ENCODE measurements around the gene USP40. TPM values are rescaled to one million over a fixed set of nuclear protein-coding genes. Genes with fewer than 3 reads are reported as not detected.
A peak's percentile ranks its signal among the peaks of the same experiment; 100 is the strongest.

The USP40 gene
- total RNA-seq, 1 donor, result 40.2 TPM

- TF ChIP-seq CTCF (IDR thresholded peaks at IDR 0.05; ENCODE audit: insufficient read depth, low read length), result no peak
- DNase-seq (ENCODE audit: low read depth), result no peak
Observed at GRCh38 chr2:233519787-233520611, 46.6 kb downstream of the USP40 start.

GRCh38 chr2:233513953-233514655 lies 52.5 kb downstream of the USP40 start:
- TF ChIP-seq CTCF (IDR thresholded peaks at IDR 0.05; ENCODE audit: insufficient read depth, low read length), result no peak
- H3K4me3 ChIP-seq (ENCODE audit: low read depth, low read length), result no peak overlapping the region
- no peak for DNase-seq (ENCODE audit: low read depth)

More at GRCh38 chr2:233519787-233520611, 46.6 kb downstream of the USP40 start:
- no peak overlapping the region for H3K4me3 ChIP-seq (ENCODE audit: low read depth, low read length)

- DNase-seq (ENCODE audit: low read depth), result no peak
- no peak overlapping the region for H3K4me3 ChIP-seq (ENCODE audit: low read depth, low read length)
- no peak for TF ChIP-seq CTCF (IDR thresholded peaks at IDR 0.05; ENCODE audit: insufficient read depth, low read length)
Observed at GRCh38 chr2:233503947-233504637, 62.5 kb downstream of the USP40 start.

- DNase-seq (ENCODE audit: low read depth), result no peak
- H3K4me3 ChIP-seq (ENCODE audit: low read depth, low read length), result no peak overlapping the region
- no peak for TF ChIP-seq CTCF (IDR thresholded peaks at IDR 0.05; ENCODE audit: insufficient read depth, low read length)
Observed at GRCh38 chr2:233503481-233503880, 63.1 kb downstream of the USP40 start.

- H3K4me3 ChIP-seq (ENCODE audit: low read depth, low read length), result no peak overlapping the region
- no peak for TF ChIP-seq CTCF (IDR thresholded peaks at IDR 0.05; ENCODE audit: insufficient read depth, low read length)
- peak; percentile 35 for DNase-seq (ENCODE audit: low read depth)
Observed at GRCh38 chr2:233501198-233502076, 65.1 kb downstream of the USP40 start.

GRCh38 chr2:233499928-233500327 lies 66.7 kb downstream of the USP40 start:
- peak; percentile 12 for DNase-seq (ENCODE audit: low read depth)
- TF ChIP-seq CTCF (IDR thresholded peaks at IDR 0.05; ENCODE audit: insufficient read depth, low read length), result no peak
- no peak overlapping the region for H3K4me3 ChIP-seq (ENCODE audit: low read depth, low read length)

All from fibroblast of the aortic adventitia (primary cell).